Transverse colon (tissue), 4 donors: ENCODE data around the gene TMEM163. TPM values are rescaled to one million over a fixed set of nuclear protein-coding genes. Genes with fewer than 3 reads are reported as not detected.
"Not testable (repeated sequence)": the region's sequence is repeated elsewhere in the genome, so short reads cannot be mapped to it uniquely, and the experiment has no call there.

Experiments used
- DNase-seq: peaks from one replicate; pipeline ENCODE4 v3.0.0-alpha.2; 2019
- H3K27ac ChIP-seq, 4 donors: fragments of 200-600 bp; sonication (generic); 2 replicates each; pipeline ENCODE4 v1.5.1; 2016 to 2018; ENCODE audit warnings: inconsistent platforms in 4 of 4
- H3K27me3 ChIP-seq: fragments of 200-600 bp; sonication (generic); 2 replicates; pipeline ENCODE4 v1.5.1; 2017; ENCODE audit warnings: inconsistent platforms
- H3K36me3 ChIP-seq, 4 donors: fragments of 200-600 bp; sonication (generic); 2 replicates each; pipeline ENCODE4 v1.5.1; 2017 to 2019; ENCODE audit warnings: inconsistent platforms in 4 of 4
- H3K4me1 ChIP-seq, 4 donors: fragments of 200-600 bp; sonication (generic); 2 replicates each; pipeline ENCODE4 v1.5.1; 2017 to 2020; ENCODE audit warnings: inconsistent platforms in 4 of 4
- H3K4me3 ChIP-seq, 4 donors: fragments of 200-600 bp; sonication (generic); 1 replicate in 1 of 4; 2 replicates in 3 of 4; pipeline versions ENCODE4 v1.5.1 to v1.6.1; 2017 to 2019; ENCODE audit warnings: inconsistent platforms in 4 of 4
- H3K9me3 ChIP-seq, 2 donors: fragments of 200-600 bp; sonication (generic); 2 replicates each; pipeline ENCODE4 v1.5.1; 2017 to 2019; ENCODE audit warnings: inconsistent platforms in 2 of 2
- EP300 ChIP-seq: sonication (generic); formaldehyde crosslinking; IDR thresholded peaks from one replicate; pipeline ENCODE4 v1.6.1; 2017; ENCODE audit warnings: antibody characterized with exemption, low read depth
- POLR2A ChIP-seq: fragments of 450-650 bp; IDR thresholded peaks from one replicate; pipeline ENCODE4 v1.6.1; 2016; ENCODE audit warnings: antibody characterized with exemption, mild to moderate bottlenecking, moderate library complexity
- POLR2AphosphoS5 ChIP-seq, 3 donors: sonication (generic); formaldehyde crosslinking; IDR thresholded peaks; one replicate each; pipeline ENCODE4 v1.6.1; 2016; ENCODE audit warnings: antibody characterized with exemption in 3 of 3
- WGBS, 2 donors: methylation state at CpG; one replicate each; pipeline ENCODE4 v1.1.5; 2018; ENCODE audit warnings: low coverage in 1 of 2; 5-methylcytosine and 5-hydroxymethylcytosine counted together
- in situ Hi-C, 4 donors: fragments of 200-750 bp; cut with MboI; loops; one replicate each; pipeline versions ENCODE4 v1.15.0 to v1.15.1; 2017; ENCODE audit warnings: low sequenced_read_pairs in 3 of 4, low pct_ligation_motif_present in 1 of 4, low pct_unique_long_range_greater_than_20kb in 1 of 4
- intact Hi-C: fragments of 100-400 bp; cut with DNase I; formaldehyde crosslinking; loops from one replicate; pipeline ENCODE4 v1.15.1; 2023; ENCODE audit warnings: low total_unique reads
- total RNA-seq, 4 donors: library from RNA; depleted of rRNA; stranded (reverse); fragments of >200 nt; gene quantifications; one replicate each; pipeline ENCODE4 v1.1.0, GENCODE V29; 2016
- TF ChIP-seq, protein P1 (sequence below), 5 experiments: fragments of 200-600 bp in 3 of 5; fragments of 450-650 bp in 2 of 5; sonication (generic) in 3 of 5; IDR thresholded peaks; 1 replicate in 2 of 5; 2 replicates in 3 of 5; pipeline ENCODE4 v1.5.1; 2016 to 2017; ENCODE audit warnings: antibody characterized with exemption in 5 of 5, inconsistent platforms in 3 of 5, mild to moderate bottlenecking in 2 of 5, moderate library complexity in 1 of 5

TMEM163 gene
- total RNA-seq, 4 donors from 2014 or later, result 0.48 TPM; not detected in 3

DNA sequence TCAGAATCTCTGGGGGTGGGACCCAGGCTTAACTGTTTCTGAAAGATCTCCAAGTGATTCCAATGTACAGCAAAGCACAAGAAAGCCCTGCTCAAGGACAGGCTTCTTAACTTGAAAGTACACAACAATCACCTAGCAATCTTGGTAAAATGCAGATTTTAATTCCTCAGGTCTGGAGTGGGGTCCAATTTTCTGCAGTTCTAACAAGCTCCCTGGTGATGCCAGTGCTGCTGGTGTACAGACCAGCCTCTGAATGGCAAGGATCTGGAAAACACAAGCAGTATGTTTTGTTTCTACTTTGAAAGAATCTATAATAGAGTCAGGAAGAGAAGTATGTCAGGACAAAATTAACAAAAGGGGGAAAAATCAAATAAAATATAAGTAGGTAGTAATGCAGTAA lies 7.8 kb upstream of the TMEM163 start:
- no peaks in the 10 kb centered on the region for H3K9me3 ChIP-seq
- peaks cover 17% of the 10 kb centered on the region for H3K27me3 ChIP-seq
- in situ Hi-C loops, result no loop called here
- intact Hi-C loops, result no loop called here
- H3K4me3 ChIP-seq, result no peak overlapping the region
- H3K27ac ChIP-seq, result no peak overlapping the region
- no peak for TF ChIP-seq POLR2A
- no peak for TF ChIP-seq EP300
- no peak for DNase-seq
- H3K4me1 ChIP-seq, result no peaks in the 10 kb centered on the region
- H3K36me3 ChIP-seq, result no peaks in the 10 kb centered on the region

DNA sequence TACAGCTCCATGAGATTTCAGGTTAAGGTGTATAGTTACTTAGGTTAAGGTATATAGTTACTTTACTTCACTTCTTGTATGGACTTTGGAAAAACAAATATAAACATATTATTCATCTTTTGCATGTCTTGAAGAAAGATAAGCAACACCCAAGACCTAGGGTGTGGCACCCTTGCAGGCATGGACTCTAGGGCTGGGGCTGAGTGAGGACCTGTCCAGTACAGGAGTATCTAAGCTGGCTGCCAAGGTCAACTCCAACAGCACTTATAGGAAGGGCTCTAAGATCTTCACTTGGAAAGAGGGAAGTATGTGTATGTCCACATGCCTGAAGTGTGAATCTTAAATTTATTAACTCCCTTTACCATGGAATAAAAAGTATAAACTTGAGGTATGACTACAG lies 7.1 kb upstream of the TMEM163 start:
- TF ChIP-seq EP300 (no peak), POLR2AphosphoS5 (IDR thresholded peaks at IDR 0.05) (no peak), POLR2A (no peak)
- TF ChIP-seq, protein P1, sequence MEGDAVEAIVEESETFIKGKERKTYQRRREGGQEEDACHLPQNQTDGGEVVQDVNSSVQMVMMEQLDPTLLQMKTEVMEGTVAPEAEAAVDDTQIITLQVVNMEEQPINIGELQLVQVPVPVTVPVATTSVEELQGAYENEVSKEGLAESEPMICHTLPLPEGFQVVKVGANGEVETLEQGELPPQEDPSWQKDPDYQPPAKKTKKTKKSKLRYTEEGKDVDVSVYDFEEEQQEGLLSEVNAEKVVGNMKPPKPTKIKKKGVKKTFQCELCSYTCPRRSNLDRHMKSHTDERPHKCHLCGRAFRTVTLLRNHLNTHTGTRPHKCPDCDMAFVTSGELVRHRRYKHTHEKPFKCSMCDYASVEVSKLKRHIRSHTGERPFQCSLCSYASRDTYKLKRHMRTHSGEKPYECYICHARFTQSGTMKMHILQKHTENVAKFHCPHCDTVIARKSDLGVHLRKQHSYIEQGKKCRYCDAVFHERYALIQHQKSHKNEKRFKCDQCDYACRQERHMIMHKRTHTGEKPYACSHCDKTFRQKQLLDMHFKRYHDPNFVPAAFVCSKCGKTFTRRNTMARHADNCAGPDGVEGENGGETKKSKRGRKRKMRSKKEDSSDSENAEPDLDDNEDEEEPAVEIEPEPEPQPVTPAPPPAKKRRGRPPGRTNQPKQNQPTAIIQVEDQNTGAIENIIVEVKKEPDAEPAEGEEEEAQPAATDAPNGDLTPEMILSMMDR (IDR thresholded peaks at IDR 0.05), result no peak
- DNase-seq, result no peak
- Histone ChIP-seq H3K4me1 (no peaks in the 10 kb centered on the region), H3K9me3 (no peaks in the 10 kb centered on the region), H3K27me3 (peaks cover 24% of the 10 kb centered on the region), H3K36me3 (no peaks in the 10 kb centered on the region), H3K27ac (no peak overlapping the region), H3K4me3 (no peak overlapping the region)
- intact Hi-C loops, result no loop called here
- in situ Hi-C loops, result no loop called here

DNA sequence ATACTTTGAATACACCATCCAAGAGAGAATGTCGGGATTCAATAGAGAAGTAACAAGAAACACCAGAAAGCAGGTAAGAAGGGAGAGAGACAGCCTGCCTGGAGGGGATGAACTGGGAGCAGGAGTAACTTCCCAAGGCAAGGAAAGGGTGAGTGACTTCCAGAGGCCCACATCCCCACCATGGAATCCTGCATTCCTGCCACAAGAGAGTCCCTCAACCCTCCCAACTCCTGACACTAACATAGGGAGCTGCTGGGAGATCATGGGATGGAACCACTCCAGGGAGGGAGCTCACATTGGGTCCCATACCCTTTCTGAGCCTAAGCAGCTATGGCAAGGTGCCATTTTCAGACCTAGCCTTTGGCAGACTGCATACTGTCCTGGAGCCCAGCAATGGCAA lies 5.5 kb upstream of the TMEM163 start:
- DNase-seq, result no peak
- in situ Hi-C loops (no loop called here), intact Hi-C loops (no loop called here)
- Histone ChIP-seq H3K4me1 (peaks cover 0 to under 1% (median 0%) of the 10 kb centered on the region in 4 donors), H3K27ac (no peak overlapping the region), H3K36me3 (no peaks in the 10 kb centered on the region), H3K4me3 (no peak overlapping the region), H3K9me3 (no peaks in the 10 kb centered on the region), H3K27me3 (peaks cover 40% of the 10 kb centered on the region)
- no peak for TF ChIP-seq POLR2AphosphoS5 (IDR thresholded peaks at IDR 0.05)
- 83 to 100% methylated on average over 1 of the region's 1 CpG for WGBS, 2 donors

DNA sequence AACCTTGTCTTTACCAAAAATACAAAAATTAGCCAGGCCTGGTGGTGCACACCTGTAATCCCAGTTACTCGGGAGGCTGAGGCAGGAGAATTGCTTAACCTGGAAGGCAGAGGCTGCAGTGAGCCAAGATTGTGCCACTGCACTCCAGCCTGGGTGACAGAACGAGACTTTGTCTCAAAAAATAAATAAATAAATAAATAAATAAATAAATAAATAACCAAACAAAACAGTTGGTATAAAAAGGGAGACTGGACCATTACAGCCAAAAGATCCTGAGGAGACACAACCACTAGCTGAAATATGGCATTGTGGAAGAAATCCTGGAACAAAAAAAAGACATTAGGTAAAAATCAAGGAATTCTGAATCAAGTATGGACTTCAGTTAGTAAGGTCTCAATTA lies 4.9 kb upstream of the TMEM163 start:
- H3K36me3 ChIP-seq, H3K9me3 ChIP-seq, intact Hi-C loops, DNase-seq, in situ Hi-C loops, H3K27ac ChIP-seq, H3K4me3 ChIP-seq, H3K4me1 ChIP-seq: not testable (repeated sequence)
- 14 to 78% methylated on average over 1 to 2 of the region's 2 CpGs for WGBS, 2 donors
- peaks cover 46% of the 10 kb centered on the region for H3K27me3 ChIP-seq

DNA sequence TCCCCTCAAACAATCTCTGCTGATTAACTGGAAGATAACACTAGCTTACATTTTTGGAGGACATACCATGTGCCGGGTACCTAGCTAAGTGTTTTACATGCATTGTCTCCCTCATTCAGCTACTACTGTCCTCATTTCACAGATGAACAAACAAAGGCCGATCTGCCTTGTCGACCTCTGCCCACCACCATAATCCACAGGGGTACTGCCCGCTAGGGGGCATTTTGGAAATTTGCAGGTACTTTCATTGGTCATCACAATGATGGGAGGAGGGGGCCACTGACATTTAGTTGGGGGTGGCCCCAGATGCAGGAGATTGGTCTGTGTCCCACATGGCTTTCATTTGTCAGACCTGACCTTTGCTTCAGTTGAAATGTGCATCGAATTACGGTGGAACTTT lies 3.9 kb upstream of the TMEM163 start:
- Histone ChIP-seq H3K27ac (no peak overlapping the region), H3K27me3 (peaks cover 56% of the 10 kb centered on the region), H3K36me3 (no peaks in the 10 kb centered on the region), H3K4me1 (peaks cover 4 to 12% (median 7%) of the 10 kb centered on the region in 4 donors), H3K9me3 (no peaks in the 10 kb centered on the region), H3K4me3 (no peak overlapping the region)
- DNase-seq, result no peak
- TF ChIP-seq EP300 (no peak), POLR2A (no peak), POLR2AphosphoS5 (IDR thresholded peaks at IDR 0.05) (no peak)
- TF ChIP-seq, protein P1 (IDR thresholded peaks at IDR 0.05), result no peak
- in situ Hi-C loops, result no loop called here
- WGBS, 2 donors, result 54 to 61% methylated on average over 5 to 6 of the region's 6 CpGs
- intact Hi-C loops, result no loop called here

DNA sequence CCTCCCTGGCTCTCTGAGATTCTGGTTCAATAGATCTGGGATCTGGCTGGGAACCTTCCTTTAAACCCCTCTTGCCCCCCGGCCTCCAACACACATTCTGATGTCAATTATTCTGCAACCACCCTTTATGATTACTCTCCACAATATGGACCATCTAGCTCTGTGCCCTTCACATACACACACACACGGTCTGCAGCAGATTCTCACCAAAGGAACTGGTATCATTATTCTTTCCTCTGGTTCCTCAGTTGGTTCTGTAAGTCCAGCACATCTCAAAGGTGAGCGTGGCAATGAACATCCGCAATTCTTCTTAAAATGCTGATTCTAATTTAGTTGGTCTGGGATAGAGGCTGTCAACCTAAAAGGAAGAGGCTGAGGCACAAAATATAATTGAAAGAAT lies 2.8 kb upstream of the TMEM163 start:
- WGBS, 2 donors, result 83 to 86% methylated on average over 3 to 4 of the region's 4 CpGs
- intact Hi-C loops (no loop called here), in situ Hi-C loops (no loop called here)
- Histone ChIP-seq H3K9me3 (no peaks in the 10 kb centered on the region), H3K4me3 (no peak overlapping the region), H3K4me1 (peaks cover 4 to 14% (median 9%) of the 10 kb centered on the region in 4 donors), H3K27me3 (peaks cover 67% of the 10 kb centered on the region), H3K36me3 (no peaks in the 10 kb centered on the region), H3K27ac (no peak overlapping the region)
- DNase-seq, result no peak
- TF ChIP-seq, protein P1 (IDR thresholded peaks at IDR 0.05), result no peak
- TF ChIP-seq POLR2A (no peak), POLR2AphosphoS5 (IDR thresholded peaks at IDR 0.05) (no peak), EP300 (no peak)
